IMR-90 (cell line): ENCODE data around the gene CLDN14.

Experiments used
- BHLHE40 ChIP-seq: fragments of 150-350 bp; IDR thresholded peaks from 2 replicates; pipeline ENCODE4 v1.6.1; 2016; ENCODE audit warnings: mild to moderate bottlenecking, low read depth, low read length
- CEBPB ChIP-seq: IDR thresholded peaks from 2 replicates; pipeline ENCODE4 v1.6.1; 2012; ENCODE audit warnings: low read depth, low read length, improper control_type of control experiment
- CTCF ChIP-seq: conservative IDR thresholded peaks from 2 replicates; pipeline ENCODE4 v1.5.1; 2012; ENCODE audit warnings: mild to moderate bottlenecking, low read depth, low read length, improper control_type of control experiment
- ELK1 ChIP-seq: fragments of 150-350 bp; IDR thresholded peaks from 2 replicates; pipeline ENCODE4 v1.6.1; 2016; ENCODE audit warnings: low read depth, mild to moderate bottlenecking, low read length, moderate library complexity, borderline replicate concordance
- MXI1 ChIP-seq: IDR thresholded peaks from 2 replicates; pipeline ENCODE4 v1.6.1; 2012; ENCODE audit warnings: low read depth, mild to moderate bottlenecking, low read length, moderate library complexity, borderline replicate concordance
- POLR2A ChIP-seq: IDR thresholded peaks from 2 replicates; pipeline ENCODE4 v1.6.1; 2012; ENCODE audit warnings: mild to moderate bottlenecking, low read depth, low read length
- RAD21 ChIP-seq: IDR thresholded peaks from 2 replicates; pipeline ENCODE4 v1.6.1; 2012; ENCODE audit warnings: low read length, improper control_type of control experiment
- RCOR1 ChIP-seq: IDR thresholded peaks from 2 replicates; pipeline ENCODE4 v1.6.1; 2012; ENCODE audit warnings: mild to moderate bottlenecking, low read length, improper control_type of control experiment; ENCODE audit not compliant: insufficient replicate concordance
- RFX5 ChIP-seq: IDR thresholded peaks from 2 replicates; pipeline ENCODE4 v1.8.0; 2012; ENCODE audit warnings: low read depth, mild to moderate bottlenecking, low read length, moderate library complexity
- SMC3 ChIP-seq: fragments of 150-350 bp; IDR thresholded peaks from 2 replicates; pipeline ENCODE4 v1.6.1; 2016; ENCODE audit warnings: low read depth, mild to moderate bottlenecking, antibody characterized with exemption, low read length, moderate library complexity
- TF ChIP-seq, protein P1 (sequence below): fragments of 150-350 bp; IDR thresholded peaks from 2 replicates; pipeline ENCODE4 v1.6.1; 2017; ENCODE audit warnings: mild to moderate bottlenecking, antibody characterized with exemption, low read length, low read depth

- TF ChIP-seq CTCF (no peak), POLR2A (no peak), SMC3 (no peak), RCOR1 (no peak), ELK1 (no peak), CEBPB (no peak), MXI1 (no peak), RAD21 (no peak), BHLHE40 (no peak), RFX5 (no peak)
- TF ChIP-seq, protein P1, sequence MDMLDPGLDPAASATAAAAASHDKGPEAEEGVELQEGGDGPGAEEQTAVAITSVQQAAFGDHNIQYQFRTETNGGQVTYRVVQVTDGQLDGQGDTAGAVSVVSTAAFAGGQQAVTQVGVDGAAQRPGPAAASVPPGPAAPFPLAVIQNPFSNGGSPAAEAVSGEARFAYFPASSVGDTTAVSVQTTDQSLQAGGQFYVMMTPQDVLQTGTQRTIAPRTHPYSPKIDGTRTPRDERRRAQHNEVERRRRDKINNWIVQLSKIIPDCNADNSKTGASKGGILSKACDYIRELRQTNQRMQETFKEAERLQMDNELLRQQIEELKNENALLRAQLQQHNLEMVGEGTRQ: no peak
Observed at GRCh38 chr21:36511484-36512220, 31.7 kb upstream of the CLDN14 start.
